ENCODE results near the gene CEP83.
"Not testable (repeated sequence)": the region's sequence is repeated elsewhere in the genome, so short reads cannot be mapped to it uniquely, and the experiment has no call there.

Gene CEP83

GRCh38 chr12:94459728-94460615 lies at the start of gene CEP83:
TSS of gene CEP83 (minus strand) at chr12:94459867. CDS start at chr12:94412490, 47,377 bp downstream.
- DNase-seq (ENCODE audit: low spot score) = peak; percentile 98

GRCh38 chr12:94509317-94509716 lies 49.6 kb upstream of the CEP83 start:
- no peak for DNase-seq (ENCODE audit: low spot score)

GRCh38 chr12:94507455-94507854 lies 47.8 kb upstream of the CEP83 start:
- DNase-seq (ENCODE audit: low spot score) = no peak

GRCh38 chr12:94504386-94504785 lies 44.7 kb upstream of the CEP83 start:
- DNase-seq (ENCODE audit: low spot score) = no peak

GRCh38 chr12:94503619-94504018 lies 44.0 kb upstream of the CEP83 start:
- DNase-seq (ENCODE audit: low spot score) = no peak

- DNase-seq (ENCODE audit: low spot score) = no peak
Observed at GRCh38 chr12:94500831-94501567, 41.3 kb upstream of the CEP83 start.

- no peak for DNase-seq (ENCODE audit: low spot score)
Observed at GRCh38 chr12:94498698-94499097, 39.0 kb upstream of the CEP83 start.

- DNase-seq (ENCODE audit: low spot score) = no peak
Observed at GRCh38 chr12:94498073-94498472, 38.4 kb upstream of the CEP83 start.

- DNase-seq (ENCODE audit: low spot score) = no peak
Observed at GRCh38 chr12:94495445-94496115, 35.9 kb upstream of the CEP83 start.

GRCh38 chr12:94491489-94491888 lies 31.8 kb upstream of the CEP83 start:
- DNase-seq (ENCODE audit: low spot score) = no peak

- no peak for DNase-seq (ENCODE audit: low spot score)
Observed at GRCh38 chr12:94488463-94488862, 28.8 kb upstream of the CEP83 start.

- DNase-seq (ENCODE audit: low spot score) = no peak
Observed at GRCh38 chr12:94481734-94482133, 22.1 kb upstream of the CEP83 start.

- DNase-seq (ENCODE audit: low spot score) = no peak
Observed at GRCh38 chr12:94469522-94469921, 9.9 kb upstream of the CEP83 start.

- no peak for DNase-seq (ENCODE audit: low spot score)
Observed at GRCh38 chr12:94460616-94460959, 921 bp upstream of the CEP83 start.

GRCh38 chr12:94458877-94459727 lies 565 bp downstream of the CEP83 start:
- DNase-seq (ENCODE audit: low spot score) = no peak

GRCh38 chr12:94457311-94457710 lies 2.4 kb downstream of the CEP83 start:
- no peak for DNase-seq (ENCODE audit: low spot score)

GRCh38 chr12:94454318-94454717 lies 5.3 kb downstream of the CEP83 start:
- not testable (repeated sequence) for DNase-seq (ENCODE audit: low spot score)

- no peak for DNase-seq (ENCODE audit: low spot score)
Observed at GRCh38 chr12:94445662-94446061, 14.0 kb downstream of the CEP83 start.

GRCh38 chr12:94437303-94437702 lies 22.4 kb downstream of the CEP83 start:
- DNase-seq (ENCODE audit: low spot score) = no peak

GRCh38 chr12:94435511-94435927 lies 24.1 kb downstream of the CEP83 start:
- DNase-seq (ENCODE audit: low spot score) = no peak

- no peak for DNase-seq (ENCODE audit: low spot score)
Observed at GRCh38 chr12:94434171-94434570, 25.5 kb downstream of the CEP83 start.

GRCh38 chr12:94433744-94434143 lies 25.9 kb downstream of the CEP83 start:
- DNase-seq (ENCODE audit: low spot score) = no peak

Measured in AG20443 (cell line).